Choroid plexus epithelial cell (primary cell): ENCODE measurements around the gene RAB2B.
A peak's percentile ranks its signal among the peaks of the same experiment; 100 is the strongest.

Source experiments
- DNase-seq: peaks from one replicate; pipeline ENCODE4 v3.0.0-alpha.2; 2010; ENCODE audit warnings: low read depth
- H3K4me3 ChIP-seq: 2 replicates; pipeline ENCODE4 v1.5.1; 2011; ENCODE audit warnings: low read depth, mild to moderate bottlenecking, control low read depth, low read length, moderate library complexity
- CTCF ChIP-seq: conservative IDR thresholded peaks from 2 replicates; pipeline ENCODE4 v1.5.1; 2011; ENCODE audit warnings: low read depth, mild to moderate bottlenecking, control low read depth, inconsistent platforms, low read length, moderate library complexity

RAB2B gene

DNA sequence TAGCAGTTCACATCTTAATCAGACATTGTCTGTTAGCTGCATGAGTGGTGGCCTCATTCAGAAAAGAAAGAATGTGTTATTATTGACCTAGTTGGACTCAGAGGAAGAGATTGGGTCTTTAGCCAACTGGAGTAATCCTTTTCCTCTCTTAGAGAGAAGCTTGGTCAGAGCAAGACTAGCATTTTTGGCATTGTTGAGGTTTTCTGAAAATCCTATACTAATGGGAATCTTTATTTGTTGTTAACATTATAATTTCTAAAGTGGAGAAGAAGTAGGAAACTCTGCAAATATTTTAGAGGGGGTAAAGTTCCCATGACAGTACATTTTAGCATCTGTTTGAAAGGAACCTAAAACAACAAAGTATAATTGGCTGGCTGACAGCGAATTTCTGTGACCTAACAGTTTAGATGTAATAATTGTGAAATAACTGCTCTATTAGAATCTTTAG lies 9.9 kb upstream of the RAB2B start:
- H3K4me3 ChIP-seq = no peak overlapping the region
- no peak for TF ChIP-seq CTCF
- DNase-seq = peak; percentile 91

DNA sequence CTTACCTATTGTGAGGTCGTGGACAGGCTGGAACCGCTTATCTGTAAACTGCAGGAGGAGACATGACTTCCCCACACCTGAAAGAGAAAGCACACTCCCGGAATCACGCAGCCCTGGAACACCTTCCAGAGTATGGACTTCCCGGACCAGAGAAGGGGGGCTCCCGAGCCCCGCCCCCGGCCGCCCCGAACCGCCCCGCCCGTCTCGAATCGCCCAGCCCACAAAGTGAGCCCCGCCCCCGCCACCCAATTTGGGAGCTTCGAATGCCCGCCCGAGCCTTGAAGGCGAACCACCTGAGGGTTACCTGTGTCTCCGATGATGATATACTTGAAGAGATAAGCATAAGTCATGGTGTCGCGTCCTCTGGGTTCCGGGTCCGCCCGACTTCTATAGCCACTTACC lies 235 bp downstream of the RAB2B start:
- no peak for TF ChIP-seq CTCF
- DNase-seq = peak; percentile 70
- H3K4me3 ChIP-seq = peak overlapping the region; percentile 78

- no peak for TF ChIP-seq CTCF
- H3K4me3 ChIP-seq = peak overlapping the region; percentile 78
- DNase-seq = no peak
Measured at GRCh38 chr14:21475767-21476522, 814 bp downstream of the RAB2B start.

GRCh38 chr14:21467616-21468015 lies 9.1 kb downstream of the RAB2B start:
- DNase-seq = peak; percentile 76
- no peak for TF ChIP-seq CTCF
- H3K4me3 ChIP-seq = no peak overlapping the region

DNA sequence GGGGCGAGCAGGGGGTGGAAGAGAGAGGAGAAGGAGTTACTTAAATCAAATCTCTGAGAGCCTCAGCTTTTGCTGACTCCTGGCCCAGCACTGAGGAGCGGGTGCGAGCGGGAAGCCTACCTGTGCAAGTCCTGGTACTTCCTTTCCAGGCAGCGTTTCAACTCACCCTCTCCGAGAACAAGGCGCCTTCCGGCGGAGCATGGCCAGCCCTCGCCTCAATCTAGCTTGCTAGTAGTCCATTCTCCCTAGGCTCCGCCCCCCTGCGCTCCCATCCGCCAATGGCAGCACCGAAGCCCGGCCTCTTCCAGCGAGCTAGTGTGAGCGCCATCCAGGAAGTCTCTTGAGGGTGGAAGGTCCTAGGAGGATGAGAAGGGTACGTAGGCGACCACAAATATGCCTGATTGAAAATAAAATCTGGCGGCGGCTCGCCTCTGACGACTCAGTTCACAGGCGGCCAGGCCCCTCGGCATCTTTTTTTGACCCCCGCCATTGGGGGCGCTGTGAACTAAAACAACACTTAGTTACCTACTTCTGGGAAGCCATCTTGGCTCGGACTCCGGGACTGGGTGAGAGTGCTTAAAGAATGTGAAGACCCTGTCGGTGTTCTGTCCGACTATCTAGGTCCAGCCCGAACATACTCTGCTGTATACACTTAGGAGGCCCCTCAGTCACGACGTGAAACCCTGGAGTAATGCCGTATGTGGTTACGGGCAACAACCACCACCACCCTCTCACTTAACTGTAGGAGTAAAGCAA lies 20.7 kb downstream of the RAB2B start, which contains the start of gene CHD8:
TSS of gene CHD8 (minus strand) at position 212 of the 756 bp plus-strand sequence. CDS start 24,480 bp downstream, outside the sequence.
- DNase-seq = peak; percentile 100
- peak; percentile 65 for TF ChIP-seq CTCF
- H3K4me3 ChIP-seq = peak within 1 kb of the TSS; percentile 94

DNA sequence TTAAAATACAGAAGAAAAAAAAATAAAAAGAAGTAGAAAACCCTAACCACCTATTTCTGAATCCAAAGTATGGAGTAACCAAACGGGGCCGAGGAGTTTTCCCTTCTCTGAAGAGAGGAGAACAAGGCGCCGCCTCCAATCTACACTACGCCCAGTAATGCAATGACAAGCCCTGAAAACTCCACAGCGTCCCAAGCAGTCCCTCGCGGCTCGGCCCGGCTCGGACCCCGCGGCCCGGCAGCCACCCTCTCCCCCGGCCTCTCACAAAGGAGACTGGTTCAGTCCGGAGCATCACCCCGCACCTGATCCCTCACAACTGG lies 21.2 kb downstream of the RAB2B start:
- DNase-seq = peak; percentile 31
- peak overlapping the region; percentile 94 for H3K4me3 ChIP-seq
- no peak for TF ChIP-seq CTCF
